HepG2 (cell line): ENCODE data around the gene CCDC3. TPM values are rescaled to one million over a fixed set of nuclear protein-coding genes. Genes with fewer than 3 reads are reported as not detected.

ENCODE experiments used
- ATAC-seq: fragments of 200-7000 bp; cut with Tn5 transposase; 3 replicates; pipeline ENCODE4 v1.9.1; 2020; ENCODE audit warnings: mild to moderate bottlenecking, moderate library complexity
- BruUV-seq: library from RNA; stranded (reverse); fragments of 400-500 nt; replicated peaks from 2 replicates; lab custom pipeline; 2021; lab: Mats Ljungman, UMichigan
- CTCF ChIA-PET: fragments of 300-600 bp; formaldehyde crosslinking; extraction: SDS; loops from one replicate; lab custom pipeline; 2021; ENCODE audit warnings: low total read pairs, inconsistent platforms, low intra/inter-chr PET ratio; lab: Yijun Ruan, JAX
- POLR2A ChIA-PET: fragments of 350-600 bp; sonication (Branson Sonifier 250); formaldehyde crosslinking; loops from one replicate; lab custom pipeline; 2020; ENCODE audit warnings: antibody characterized with exemption, inconsistent platforms; lab: Yijun Ruan, JAX
- DNase-seq: peaks from one replicate; pipeline ENCODE4 v3.0.0-alpha.2; 2015; ENCODE audit warnings: low spot score
- FAIRE-seq: peaks from 3 replicates; lab custom pipeline; 2011; peaks lifted over from hg19 to GRCh38; lab: Jason Lieb, UNC
- H2AFZ ChIP-seq: one replicate; pipeline ENCODE4 v1.6.1; 2011; ENCODE audit warnings: low read length, inconsistent platforms
- H3K27ac ChIP-seq: fragments of 300-600 bp; 3 replicates; pipeline ENCODE4 v1.8.0; 2011; ENCODE audit warnings: mixed run types, mild to moderate bottlenecking, mixed read lengths, low read length, inconsistent platforms; ENCODE audit not compliant: insufficient read depth; ENCODE audit errors: extremely low read length
- H3K27me3 ChIP-seq, 2 experiments: fragments of 200-600 bp in 1 of 2; 2 replicates in 1 of 2; 3 replicates in 1 of 2; pipeline versions ENCODE4 v1.6.0 to v1.8.0; 2011; ENCODE audit warnings: low read length in 2 of 2, mild to moderate bottlenecking in 2 of 2, moderate library complexity in 2 of 2, inconsistent platforms in 1 of 2; ENCODE audit not compliant: insufficient read depth in 2 of 2, control insufficient read depth in 1 of 2
- H3K36me3 ChIP-seq, 2 experiments: fragments of 200-600 bp in 1 of 2; replicated peaks in 1 of 2; 2 replicates in 1 of 2; 3 replicates in 1 of 2; pipeline versions ENCODE4 v1.5.1 to v1.8.0; 2011; ENCODE audit warnings: low read length in 2 of 2, inconsistent platforms in 1 of 2; ENCODE audit not compliant: insufficient read depth in 2 of 2, control insufficient read depth in 1 of 2
- H3K4me1 ChIP-seq: 2 replicates; pipeline ENCODE4 v1.5.1; 2012; ENCODE audit warnings: low read length, inconsistent platforms; ENCODE audit not compliant: insufficient read depth
- H3K4me2 ChIP-seq: 2 replicates; pipeline ENCODE4 v1.6.0; 2011; ENCODE audit warnings: low read depth, low read length, inconsistent platforms
- H3K4me3 ChIP-seq, 3 experiments: fragments of 200-600 bp in 1 of 3; sonication (generic), shearing (Covaris generic) in 1 of 3; replicated peaks in 1 of 3; 2 replicates each; pipeline ENCODE4 v1.5.1; 2011 to 2016; ENCODE audit warnings: low read length in 3 of 3, inconsistent platforms in 2 of 3, low read depth in 2 of 3, mild to moderate bottlenecking in 2 of 3, control low read depth in 1 of 3, mixed read lengths in 1 of 3; ENCODE audit not compliant: insufficient read depth in 1 of 3
- H3K79me2 ChIP-seq: one replicate; pipeline ENCODE4 v1.6.1; 2011; ENCODE audit warnings: low read length, inconsistent platforms; ENCODE audit not compliant: insufficient read depth
- H3K9ac ChIP-seq: 2 replicates; pipeline ENCODE4 v1.6.0; 2011; ENCODE audit warnings: mild to moderate bottlenecking, low read depth, low read length, inconsistent platforms; ENCODE audit not compliant: insufficient read depth
- H3K9me3 ChIP-seq: 2 replicates; pipeline ENCODE4 v1.5.1; 2012; ENCODE audit warnings: mild to moderate bottlenecking, low read length
- H4K20me1 ChIP-seq: 2 replicates; pipeline ENCODE4 v1.6.0; 2011; ENCODE audit warnings: inconsistent platforms, mild to moderate bottlenecking, low read length, moderate library complexity; ENCODE audit not compliant: insufficient read depth
- CENPT ChIP-seq: sonication (generic); formaldehyde crosslinking; IDR thresholded peaks from 2 replicates; pipeline ENCODE4 v1.8.0; 2022; ENCODE audit warnings: low read depth, mild to moderate bottlenecking, moderate library complexity, missing genetic modification reagents
- HNRNPK ChIP-seq: fragments of 200-400 bp; formaldehyde crosslinking; IDR thresholded peaks from 2 replicates; pipeline ENCODE4 v1.6.1; 2018; ENCODE audit warnings: low read length, low read depth, moderate library complexity, mild to moderate bottlenecking; ENCODE audit not compliant: poor library complexity, severe bottlenecking
- KDM5A ChIP-seq: fragments of 200-600 bp; sonication (generic); IDR thresholded peaks from 2 replicates; pipeline ENCODE4 v1.7.0; 2018; ENCODE audit warnings: antibody characterized with exemption, mild to moderate bottlenecking, low read length, borderline replicate concordance
- MED8 ChIP-seq: sonication (generic); formaldehyde crosslinking; IDR thresholded peaks from 2 replicates; pipeline ENCODE4 v1.8.1; 2023; ENCODE audit warnings: mild to moderate bottlenecking, missing genetic modification reagents; ENCODE audit not compliant: insufficient replicate concordance
- PRPF4 ChIP-seq: fragments of 200-400 bp; formaldehyde crosslinking; IDR thresholded peaks from 2 replicates; pipeline ENCODE4 v1.6.1; 2016; ENCODE audit warnings: low read length, low read depth; ENCODE audit not compliant: poor library complexity, severe bottlenecking
- SIX4 ChIP-seq: sonication (generic); formaldehyde crosslinking; IDR thresholded peaks from 2 replicates; pipeline ENCODE4 v1.4.0; 2020; ENCODE audit warnings: missing genetic modification reagents
- SP4 ChIP-seq: sonication (generic); formaldehyde crosslinking; IDR thresholded peaks from 2 replicates; pipeline ENCODE4 v1.8.1; 2023; ENCODE audit warnings: mild to moderate bottlenecking, missing genetic modification reagents
- ZNF207 ChIP-seq: fragments of 450-650 bp; IDR thresholded peaks from 2 replicates; pipeline ENCODE4 v1.6.1; 2016; ENCODE audit warnings: antibody characterized with exemption, borderline replicate concordance
- ZNF33A ChIP-seq: sonication (generic); formaldehyde crosslinking; IDR thresholded peaks from 2 replicates; pipeline ENCODE4 v1.5.1; 2020; ENCODE audit warnings: missing genetic modification reagents, mild to moderate bottlenecking, moderate library complexity, borderline replicate concordance
- ZNF674 ChIP-seq: sonication (generic); formaldehyde crosslinking; IDR thresholded peaks from 2 replicates; pipeline ENCODE4 v1.5.0; 2020; ENCODE audit warnings: low read depth, mild to moderate bottlenecking, missing genetic modification reagents
- ZNF891 ChIP-seq: sonication (generic); formaldehyde crosslinking; IDR thresholded peaks from 2 replicates; pipeline ENCODE4 v1.5.0; 2020; ENCODE audit warnings: mild to moderate bottlenecking, missing genetic modification reagents
- ZSCAN29 ChIP-seq: sonication (generic); formaldehyde crosslinking; conservative IDR thresholded peaks from 2 replicates; pipeline ENCODE4 v1.4.0; 2020; ENCODE audit warnings: mild to moderate bottlenecking, missing genetic modification reagents
- WGBS: methylation state at CpG from one replicate; pipeline ENCODE4 v1.1.6; 2017; ENCODE audit warnings: low lambda C conversion rate; 5-methylcytosine and 5-hydroxymethylcytosine counted together
- in situ Hi-C: cut with HindIII; loops from 2 replicates; pipeline ENCODE4 v1.10.0; 2017; ENCODE audit warnings: low pct_unique_long_range_greater_than_20kb; ENCODE audit not compliant: extremely low pct_ligation_motif_present
- intact Hi-C: fragments of 100-400 bp; cut with micrococcal nuclease; formaldehyde crosslinking; loops from one replicate; pipeline ENCODE4 v1.10.0; 2022; ENCODE audit not compliant: unreplicated experiment
- polyA plus RNA-seq, 8 experiments: library from polyadenylated mRNA; depleted of rRNA in 3 of 8; stranded (reverse) in 7 of 8; unstranded in 1 of 8; fragments of >200 nt; fragmentation: Illumina TruSeq in 4 of 8; extraction: Trizol in 4 of 8; gene quantifications; 2 replicates each; pipeline versions ENCODE4 v1.2.1 to v1.2.3, GENCODE V29; 2011 to 2016; ENCODE audit warnings: low read depth in 4 of 8, missing spikeins in 1 of 8, mixed read lengths in 1 of 8; ENCODE audit not compliant: insufficient read depth in 1 of 8
- total RNA-seq, 5 experiments: library from RNA; depleted of rRNA; stranded (reverse); fragments of >200 nt; fragmentation: Illumina TruSeq; extraction: Trizol; gene quantifications; 2 replicates each; pipeline ENCODE4 v1.2.3, GENCODE V29; 2016; ENCODE audit warnings: low read depth in 1 of 5
- TF ChIP-seq, protein P1 (sequence below): sonication (generic); formaldehyde crosslinking; IDR thresholded peaks from 2 replicates; pipeline ENCODE4 v1.4.0; 2020; ENCODE audit warnings: missing genetic modification reagents

CCDC3 gene
- total and polyA plus RNA-seq, 2 of the 13 experiments (the other 11 are each of a cell fraction or from before 2014, with no cell fraction given) = not detected

DNA sequence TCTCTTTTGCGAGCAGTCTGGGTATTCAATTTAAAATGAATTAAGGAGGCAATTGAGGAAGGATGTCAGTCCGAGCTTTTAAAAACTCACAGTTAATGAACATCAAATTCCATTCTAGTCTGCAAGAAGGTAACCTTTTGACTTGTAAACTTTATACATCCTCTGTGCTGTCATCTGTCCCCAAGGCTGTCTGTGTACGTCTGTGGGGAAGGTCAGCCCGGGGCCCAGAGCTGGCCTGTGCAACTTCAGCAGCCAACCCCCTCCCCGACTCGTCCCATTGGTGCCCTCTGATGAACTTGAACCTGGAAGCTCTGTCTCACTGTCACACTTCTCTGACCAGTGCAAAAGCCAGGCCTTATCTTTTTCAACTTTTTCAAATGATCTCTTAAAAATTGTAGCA, 80.3 kb downstream of the CCDC3 start:
- 16% methylated on average over 6 of the region's 6 CpGs for WGBS

DNA sequence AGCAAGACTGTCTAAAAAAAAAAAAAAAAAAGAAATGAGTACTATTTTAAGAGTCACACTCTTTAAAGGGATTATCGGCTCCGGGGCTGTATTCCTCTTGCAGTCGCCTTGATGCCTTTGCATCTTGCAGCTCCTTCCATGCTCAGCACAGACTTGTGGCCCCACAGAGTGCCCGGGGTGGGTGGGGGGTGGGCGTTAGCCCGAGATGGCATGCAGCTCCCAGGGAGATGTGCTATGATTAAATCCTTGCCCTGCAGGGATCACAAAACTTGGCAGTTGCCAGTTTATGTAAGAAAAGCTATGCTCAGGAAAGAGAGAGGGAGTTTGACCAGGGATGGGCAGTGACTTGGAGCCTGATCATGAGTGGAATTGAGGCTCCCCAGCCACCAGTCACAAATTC, 81.9 kb downstream of the CCDC3 start:
- H3K9me3 ChIP-seq = no peaks in the 10 kb centered on the region
- H4K20me1 ChIP-seq = no peaks in the 10 kb centered on the region
- DNase-seq = no peak
- H3K4me1 ChIP-seq = no peaks in the 10 kb centered on the region
- no TSS peak for BruUV-seq
- no peaks in the 10 kb centered on the region for H3K36me3 ChIP-seq
- no peak overlapping the region for H2AFZ ChIP-seq
- ATAC-seq = no peak
- WGBS = 26% methylated on average over 4 of the region's 6 CpGs
- CTCF ChIA-PET = no interaction called here
- H3K4me3 ChIP-seq = no peak overlapping the region
- in situ Hi-C loops (no loop called here), intact Hi-C loops (no loop called here)
- H3K4me2 ChIP-seq = no peak overlapping the region
- H3K9ac ChIP-seq = no peak overlapping the region
- no peak for TF ChIP-seq CENPT (CRISPR knock-in tag)
- no peak for TF ChIP-seq ZNF891 (CRISPR knock-in tag)
- no peak for TF ChIP-seq PRPF4
- TF ChIP-seq ZNF33A (CRISPR knock-in tag) = no peak
- TF ChIP-seq ZNF207 = no peak
- no peak for TF ChIP-seq KDM5A
- TF ChIP-seq, protein P1, sequence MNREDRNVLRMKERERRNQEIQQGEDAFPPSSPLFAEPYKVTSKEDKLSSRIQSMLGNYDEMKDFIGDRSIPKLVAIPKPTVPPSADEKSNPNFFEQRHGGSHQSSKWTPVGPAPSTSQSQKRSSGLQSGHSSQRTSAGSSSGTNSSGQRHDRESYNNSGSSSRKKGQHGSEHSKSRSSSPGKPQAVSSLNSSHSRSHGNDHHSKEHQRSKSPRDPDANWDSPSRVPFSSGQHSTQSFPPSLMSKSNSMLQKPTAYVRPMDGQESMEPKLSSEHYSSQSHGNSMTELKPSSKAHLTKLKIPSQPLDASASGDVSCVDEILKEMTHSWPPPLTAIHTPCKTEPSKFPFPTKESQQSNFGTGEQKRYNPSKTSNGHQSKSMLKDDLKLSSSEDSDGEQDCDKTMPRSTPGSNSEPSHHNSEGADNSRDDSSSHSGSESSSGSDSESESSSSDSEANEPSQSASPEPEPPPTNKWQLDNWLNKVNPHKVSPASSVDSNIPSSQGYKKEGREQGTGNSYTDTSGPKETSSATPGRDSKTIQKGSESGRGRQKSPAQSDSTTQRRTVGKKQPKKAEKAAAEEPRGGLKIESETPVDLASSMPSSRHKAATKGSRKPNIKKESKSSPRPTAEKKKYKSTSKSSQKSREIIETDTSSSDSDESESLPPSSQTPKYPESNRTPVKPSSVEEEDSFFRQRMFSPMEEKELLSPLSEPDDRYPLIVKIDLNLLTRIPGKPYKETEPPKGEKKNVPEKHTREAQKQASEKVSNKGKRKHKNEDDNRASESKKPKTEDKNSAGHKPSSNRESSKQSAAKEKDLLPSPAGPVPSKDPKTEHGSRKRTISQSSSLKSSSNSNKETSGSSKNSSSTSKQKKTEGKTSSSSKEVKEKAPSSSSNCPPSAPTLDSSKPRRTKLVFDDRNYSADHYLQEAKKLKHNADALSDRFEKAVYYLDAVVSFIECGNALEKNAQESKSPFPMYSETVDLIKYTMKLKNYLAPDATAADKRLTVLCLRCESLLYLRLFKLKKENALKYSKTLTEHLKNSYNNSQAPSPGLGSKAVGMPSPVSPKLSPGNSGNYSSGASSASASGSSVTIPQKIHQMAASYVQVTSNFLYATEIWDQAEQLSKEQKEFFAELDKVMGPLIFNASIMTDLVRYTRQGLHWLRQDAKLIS = no peak
- no peak for TF ChIP-seq SIX4 (CRISPR knock-in tag)
- TF ChIP-seq ZSCAN29 (CRISPR knock-in tag) = no peak
- no peak for FAIRE-seq
- peaks cover 0 to 6% of the 10 kb centered on the region in 2 experiments; a peak in 2 of 5 replicates for H3K27me3 ChIP-seq
- no peak overlapping the region for H3K27ac ChIP-seq
- POLR2A ChIA-PET = no interaction called here
- no peaks in the 10 kb centered on the region for H3K79me2 ChIP-seq

More for the DNA sequence above, 80.3 kb downstream of the CCDC3 start:
- in situ Hi-C loops (no loop called here), intact Hi-C loops (no loop called here)
- H3K9me3 ChIP-seq = no peaks in the 10 kb centered on the region
- no TSS peak for BruUV-seq
- FAIRE-seq = no peak
- TF ChIP-seq HNRNPK = no peak
- TF ChIP-seq SP4 (CRISPR knock-in tag) = no peak
- TF ChIP-seq ZNF674 (CRISPR knock-in tag) = no peak
- TF ChIP-seq MED8 (CRISPR knock-in tag) = no peak
- DNase-seq = no peak
- peaks cover 0 to 7% of the 10 kb centered on the region in 2 experiments; a peak in 2 of 5 replicates for H3K27me3 ChIP-seq
- H3K9ac ChIP-seq = no peak overlapping the region
- ATAC-seq = no peak
- H3K79me2 ChIP-seq = no peaks in the 10 kb centered on the region
- POLR2A ChIA-PET = no interaction called here
- no peaks in the 10 kb centered on the region for H4K20me1 ChIP-seq
- no peak overlapping the region for H2AFZ ChIP-seq
- no peaks in the 10 kb centered on the region for H3K4me1 ChIP-seq
- H3K4me3 ChIP-seq = no peak overlapping the region
- H3K4me2 ChIP-seq = no peak overlapping the region
- no peaks in the 10 kb centered on the region for H3K36me3 ChIP-seq
- CTCF ChIA-PET = no interaction called here
- H3K27ac ChIP-seq = no peak overlapping the region
